Eye (tissue), 1 donor: ENCODE data around the gene LTB.
"Not testable (repeated sequence)": the region's sequence is repeated elsewhere in the genome, so short reads cannot be mapped to it uniquely, and the experiment has no call there.

Source experiments
- DNase-seq: peaks from one replicate; pipeline ENCODE4 v3.0.0-alpha.2; 2015

LTB gene

GRCh38 chr6:31575335-31575901 is 6.8 kb downstream of the LTB start, which contains the start of gene TNF:
TNF (plus strand) TSS chr6:31575565; CDS start chr6:31575742, 177 bp downstream.
- DNase-seq = no peak

DNA sequence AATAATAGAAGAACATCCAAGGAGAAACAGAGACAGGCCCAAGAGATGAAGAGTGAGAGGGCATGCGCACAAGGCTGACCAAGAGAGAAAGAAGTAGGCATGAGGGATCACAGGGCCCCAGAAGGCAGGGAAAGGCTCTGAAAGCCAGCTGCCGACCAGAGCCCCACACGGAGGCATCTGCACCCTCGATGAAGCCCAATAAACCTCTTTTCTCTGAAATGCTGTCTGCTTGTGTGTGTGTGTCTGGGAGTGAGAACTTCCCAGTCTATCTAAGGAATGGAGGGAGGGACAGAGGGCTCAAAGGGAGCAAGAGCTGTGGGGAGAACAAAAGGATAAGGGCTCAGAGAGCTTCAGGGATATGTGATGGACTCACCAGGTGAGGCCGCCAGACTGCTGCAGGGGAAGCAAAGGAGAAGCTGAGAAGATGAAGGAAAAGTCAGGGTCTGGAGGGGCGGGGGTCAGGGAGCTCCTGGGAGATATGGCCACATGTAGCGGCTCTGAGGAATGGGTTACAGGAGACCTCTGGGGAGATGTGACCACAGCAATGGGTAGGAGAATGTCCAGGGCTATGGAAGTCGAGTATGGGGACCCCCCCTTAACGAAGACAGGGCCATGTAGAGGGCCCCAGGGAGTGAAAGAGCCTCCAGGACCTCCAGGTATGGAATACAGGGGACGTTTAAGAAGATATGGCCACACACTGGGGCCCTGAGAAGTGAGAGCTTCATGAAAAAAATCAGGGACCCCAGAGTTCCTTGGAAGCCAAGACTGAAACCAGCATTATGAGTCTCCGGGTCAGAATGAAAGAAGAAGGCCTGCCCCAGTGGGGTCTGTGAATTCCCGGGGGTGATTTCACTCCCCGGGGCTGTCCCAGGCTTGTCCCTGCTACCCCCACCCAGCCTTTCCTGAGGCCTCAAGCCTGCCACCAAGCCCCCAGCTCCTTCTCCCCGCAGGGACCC is 7.8 kb downstream of the LTB start:
- DNase-seq = no peak

- DNase-seq = no peak
These were observed 8.8 kb downstream of the LTB start for GRCh38 chr6:31573239-31574105.

GRCh38 chr6:31572041-31572911 is 9.9 kb downstream of the LTB start, which contains the start of gene LTA:
LTA (plus strand) TSS chr6:31572289; CDS start chr6:31572743, 454 bp downstream.
- no peak for DNase-seq

DNA sequence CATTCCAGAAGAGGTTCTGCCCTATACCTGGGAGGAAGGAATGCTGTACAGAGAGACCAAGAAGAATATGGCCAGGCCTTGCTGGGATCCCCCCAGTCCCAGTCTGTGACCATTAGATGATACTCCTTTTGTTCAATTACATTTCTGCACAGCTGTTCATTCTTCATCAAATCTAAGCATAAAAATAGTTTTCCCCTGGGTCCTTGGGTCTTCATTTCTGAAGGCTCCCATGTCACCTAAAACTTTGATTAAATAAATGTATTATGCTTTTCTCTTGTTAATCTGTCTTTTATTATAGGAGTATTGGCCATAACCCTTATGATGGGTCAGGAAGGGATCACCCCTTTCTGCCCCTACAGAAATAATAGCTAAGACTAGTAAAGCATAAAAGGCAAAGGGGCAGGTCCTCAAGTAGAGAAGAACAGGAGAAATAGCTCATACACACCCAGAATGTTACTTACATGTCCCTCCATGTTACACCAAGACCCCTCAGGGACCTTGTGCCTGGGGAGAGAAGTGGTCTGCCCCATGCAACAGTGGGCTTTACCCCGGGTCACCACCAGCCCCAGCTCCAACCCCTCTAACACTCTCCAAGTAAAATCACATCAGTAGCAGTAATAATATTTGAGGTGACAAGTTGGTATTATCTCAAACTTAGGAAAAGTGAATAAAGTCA is 12.2 kb downstream of the LTB start:
- no peak for DNase-seq

DNA sequence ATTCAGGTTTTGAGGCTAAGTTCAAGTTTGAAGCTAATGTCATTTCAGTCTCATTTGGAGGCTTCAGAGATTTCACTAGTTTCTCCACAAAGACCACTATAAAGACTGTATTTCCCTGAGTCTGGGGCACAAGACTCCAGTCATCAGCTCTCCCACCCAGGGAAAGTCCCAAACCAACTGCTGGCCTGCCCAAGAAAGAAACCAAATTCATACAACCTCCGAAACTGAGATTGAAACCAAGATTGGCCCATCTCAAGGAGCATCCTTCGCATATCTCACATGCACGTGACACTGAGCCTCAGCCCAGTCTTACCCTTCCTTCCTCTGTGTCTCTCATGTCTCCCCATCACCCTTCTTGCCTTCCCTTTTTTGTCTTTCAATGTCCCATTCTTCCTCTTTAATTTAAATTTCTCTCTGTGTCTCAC is 13.7 kb downstream of the LTB start:
- DNase-seq = no peak

DNA sequence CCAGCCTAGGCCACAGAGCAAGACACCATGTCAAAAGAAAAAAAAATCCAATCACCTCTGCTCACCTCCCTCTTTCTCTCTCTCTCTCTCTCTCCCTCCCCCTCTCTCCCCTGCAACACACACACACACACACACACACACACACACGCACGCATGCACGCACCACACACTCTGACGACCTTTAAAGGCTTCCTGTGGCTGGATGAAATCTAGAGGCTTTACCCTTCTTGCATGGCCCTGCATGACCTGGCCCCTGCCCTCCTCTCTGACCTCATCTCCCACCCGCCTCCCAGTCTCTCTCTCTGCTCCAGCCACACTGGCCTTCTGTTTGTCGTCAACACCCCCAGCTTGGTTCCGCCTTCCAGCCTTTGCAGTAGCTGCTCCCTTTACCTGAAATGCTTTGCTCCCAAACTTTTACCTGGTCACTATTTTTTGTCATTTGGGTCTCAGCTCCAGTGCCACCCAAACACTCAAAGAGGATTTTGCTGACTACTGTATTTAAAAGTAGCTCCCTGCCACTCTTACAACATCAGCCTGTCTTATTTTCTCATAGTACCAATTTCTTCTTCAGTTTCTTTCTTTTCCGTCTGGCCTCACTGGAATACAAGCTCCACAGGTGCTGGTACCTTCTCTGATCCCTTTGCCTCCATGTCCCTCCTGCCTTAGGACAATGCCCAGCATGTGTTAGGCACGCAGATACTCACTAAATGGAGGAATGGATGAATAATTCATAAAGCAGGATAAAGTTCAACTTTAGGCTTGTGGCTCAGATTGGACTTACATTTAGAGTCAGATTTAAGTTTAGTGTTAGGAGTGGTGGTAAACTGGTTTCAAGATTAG is 14.5 kb downstream of the LTB start:
- DNase-seq = no peak

- no peak for DNase-seq
These were observed 21.5 kb downstream of the LTB start for GRCh38 chr6:31560697-31561058.

DNA sequence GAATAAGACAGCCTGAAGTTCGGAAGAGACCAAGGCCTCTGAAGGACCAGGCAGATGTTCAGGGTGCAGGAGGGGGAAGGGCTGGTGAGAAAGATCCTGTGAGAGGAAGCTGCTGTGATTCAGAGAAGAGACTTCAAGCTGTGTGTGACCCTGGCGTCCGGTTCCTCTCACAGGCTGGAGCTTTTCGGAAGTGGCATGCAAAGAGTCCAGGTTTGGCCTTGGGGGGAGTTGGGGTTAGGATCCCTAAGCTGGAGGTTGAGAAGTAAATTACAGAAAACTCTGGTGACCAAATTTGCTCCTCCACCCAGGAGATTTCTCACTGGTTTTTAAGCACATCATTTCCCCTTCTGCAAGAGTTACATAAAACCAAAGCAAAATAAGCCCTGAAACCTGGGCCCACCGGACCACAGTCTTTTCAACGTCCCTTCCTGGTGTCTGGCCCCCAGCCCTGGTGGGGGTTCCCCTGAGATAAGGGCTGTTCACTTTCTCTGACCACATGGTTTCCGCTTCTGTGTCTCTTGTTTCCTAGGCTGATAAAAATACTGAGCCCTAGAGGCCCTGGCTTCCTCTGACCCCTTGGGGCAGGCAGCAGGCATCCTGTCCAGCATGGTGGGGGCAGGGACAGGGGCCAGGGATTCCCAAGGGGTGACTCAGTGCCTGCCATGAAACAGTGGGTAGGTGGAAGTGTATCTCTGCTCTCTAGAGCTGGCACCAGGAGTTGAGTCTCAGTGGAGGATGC is 22.1 kb downstream of the LTB start:
- DNase-seq = no peak

GRCh38 chr6:31559606-31559957 is 22.6 kb downstream of the LTB start:
- no peak for DNase-seq

DNA sequence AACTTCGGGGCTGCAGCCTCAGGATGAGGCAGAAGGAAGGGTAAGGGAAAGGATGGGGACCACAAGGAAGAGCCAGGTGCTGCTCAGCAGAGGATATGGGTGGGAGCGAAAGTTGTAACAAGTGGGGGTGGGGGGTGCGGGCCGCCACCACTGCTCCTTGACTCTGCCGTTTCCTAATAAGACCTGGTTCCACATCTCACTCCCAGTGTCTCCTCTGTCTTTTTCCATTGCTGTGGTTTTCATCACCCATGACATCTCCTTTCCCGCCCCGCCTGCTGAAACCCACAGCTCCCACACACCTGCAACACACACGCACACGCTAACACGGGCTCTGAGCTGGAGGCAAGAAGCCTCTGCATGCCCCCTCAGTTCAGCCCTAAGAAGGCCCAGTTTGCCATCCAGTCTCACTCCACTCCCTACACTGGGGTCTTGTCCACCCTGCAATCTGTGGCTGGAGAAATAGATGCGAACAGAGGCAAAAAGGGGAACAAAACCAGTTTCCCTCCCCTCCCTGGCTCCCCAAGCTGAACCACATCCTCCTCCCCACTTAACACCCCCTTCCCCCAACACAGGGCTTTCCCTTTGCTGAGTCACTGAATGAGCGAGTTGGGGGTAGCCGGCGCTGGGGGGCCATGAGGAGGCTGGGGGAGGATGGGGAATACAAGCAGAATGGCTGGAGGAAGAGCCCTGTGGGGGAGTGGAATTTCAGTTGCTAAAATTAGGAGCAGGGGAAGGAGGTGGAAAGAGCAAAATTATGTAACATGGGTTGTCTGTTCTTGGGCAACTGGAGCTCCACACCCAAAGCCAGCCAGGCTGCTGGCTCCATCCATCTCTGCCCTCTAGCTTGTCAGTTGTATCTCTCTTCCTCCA is 23.4 kb downstream of the LTB start:
- DNase-seq = no peak

GRCh38 chr6:31558318-31558625 is 24.0 kb downstream of the LTB start:
- DNase-seq = no peak

- no peak for DNase-seq
These were observed 24.5 kb downstream of the LTB start for GRCh38 chr6:31557443-31558317.

GRCh38 chr6:31556307-31556706 is 25.9 kb downstream of the LTB start:
- no peak for DNase-seq

- DNase-seq = not testable (repeated sequence)
These were observed 30.9 kb downstream of the LTB start for GRCh38 chr6:31551371-31551770.

GRCh38 chr6:31548544-31548873 is 33.7 kb downstream of the LTB start:
- no peak for DNase-seq

DNA sequence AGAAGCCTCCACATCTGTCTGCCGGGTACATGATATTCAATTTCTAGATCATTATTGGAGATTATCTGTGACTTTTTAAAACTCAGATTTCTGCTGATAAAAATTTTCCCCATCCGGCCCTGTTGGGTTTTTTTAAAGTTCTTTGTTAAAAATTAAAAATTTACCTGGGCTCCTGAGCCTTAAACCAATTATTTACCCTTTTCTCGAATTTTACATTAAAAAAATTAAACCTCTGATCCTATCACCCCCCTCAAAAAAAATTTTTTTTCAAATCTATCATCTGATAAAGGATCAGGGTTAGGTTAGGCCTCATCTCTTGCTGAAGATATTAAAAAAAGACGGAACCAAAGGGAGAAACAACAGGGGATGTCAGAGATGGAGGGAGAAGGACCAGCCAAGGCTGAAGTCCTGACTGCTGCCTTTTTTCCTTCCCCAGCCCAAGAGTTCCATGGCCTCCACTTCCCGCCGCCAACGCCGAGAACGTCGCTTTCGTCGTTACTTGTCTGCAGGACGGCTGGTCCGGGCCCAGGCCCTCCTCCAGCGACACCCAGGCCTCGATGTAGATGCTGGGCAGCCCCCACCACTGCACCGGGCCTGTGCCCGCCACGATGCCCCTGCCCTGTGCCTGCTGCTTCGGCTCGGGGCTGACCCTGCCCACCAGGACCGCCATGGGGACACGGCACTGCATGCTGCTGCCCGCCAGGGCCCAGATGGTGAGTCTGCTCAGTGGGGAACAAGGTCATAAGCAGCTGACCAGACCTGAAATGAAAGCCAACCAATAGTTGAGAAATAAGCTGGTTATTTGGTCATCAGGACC is 34.3 kb downstream of the LTB start:
- no peak for DNase-seq
